Stomach (tissue), 9 donors: ENCODE data around the gene ZDHHC11. TPM values are rescaled to one million over a fixed set of nuclear protein-coding genes. Genes with fewer than 3 reads are reported as not detected.

Experiments used
- DNase-seq, 2 donors: peaks; one replicate each; pipeline versions ENCODE4 v3.0.0 to v3.0.0-alpha.2; 2013 to 2019
- H3K27ac ChIP-seq, 5 donors: fragments of 200-600 bp in 4 of 5; sonication (generic) in 4 of 5; one replicate each; pipeline ENCODE4 v1.5.1; 2013 to 2019; ENCODE audit warnings: mild to moderate bottlenecking in 1 of 5, moderate library complexity in 1 of 5
- H3K27me3 ChIP-seq, 3 donors: fragments of 200-600 bp; sonication (generic); one replicate each; pipeline ENCODE4 v1.5.1; 2017 to 2019; ENCODE audit warnings: mixed run types in 1 of 3
- H3K36me3 ChIP-seq, 4 donors: fragments of 200-600 bp; sonication (generic); 1 replicate in 3 of 4; 2 replicates in 1 of 4; pipeline ENCODE4 v1.5.1; 2016 to 2019
- H3K4me1 ChIP-seq, 4 donors: fragments of 200-600 bp; sonication (generic); one replicate each; pipeline ENCODE4 v1.5.1; 2016 to 2019
- H3K4me3 ChIP-seq, 4 donors: fragments of 200-600 bp; sonication (generic) in 3 of 4; one replicate each; pipeline ENCODE4 v1.5.1; 2016 to 2019; ENCODE audit warnings: mild to moderate bottlenecking in 1 of 4
- H3K9me3 ChIP-seq, 4 donors: fragments of 200-600 bp; sonication (generic); one replicate each; pipeline ENCODE4 v1.5.1; 2016 to 2019
- CTCF ChIP-seq, 7 experiments: fragments of 450-650 bp in 4 of 7; fragments of 200-600 bp in 3 of 7; sonication (generic) in 3 of 7; IDR thresholded peaks; one replicate each; pipeline ENCODE4 v1.5.1; 2016 to 2019; ENCODE audit warnings: antibody characterized with exemption in 7 of 7, control low read depth in 2 of 7, mild to moderate bottlenecking in 1 of 7
- EP300 ChIP-seq: sonication (generic); formaldehyde crosslinking; IDR thresholded peaks from one replicate; pipeline ENCODE4 v1.6.1; 2017; ENCODE audit warnings: antibody characterized with exemption
- POLR2A ChIP-seq, 4 donors: fragments of 450-650 bp; IDR thresholded peaks; one replicate each; pipeline ENCODE4 v1.6.1; 2016; ENCODE audit warnings: antibody characterized with exemption in 4 of 4, control low read depth in 2 of 4, mild to moderate bottlenecking in 1 of 4, moderate library complexity in 1 of 4
- POLR2AphosphoS5 ChIP-seq, 3 donors: sonication (generic); formaldehyde crosslinking; IDR thresholded peaks; one replicate each; pipeline ENCODE4 v1.6.1; 2016; ENCODE audit warnings: antibody characterized with exemption in 3 of 3
- WGBS, 5 donors: extraction: QIAGEN DNeasy Blood & Tissue Kit in 3 of 5; methylation state at CpG; one replicate each; pipeline versions ENCODE4 v1.1.5 to v1.1.7; 2013 to 2018; 5-methylcytosine and 5-hydroxymethylcytosine counted together
- intact Hi-C: fragments of 100-400 bp; cut with DNase I; formaldehyde crosslinking; loops from one replicate; pipeline ENCODE4 v1.15.1; 2023; ENCODE audit warnings: low total_unique reads
- polyA plus RNA-seq, 3 donors: library from polyadenylated mRNA; stranded (reverse); fragments of 200-250 nt; gene quantifications; one replicate each; pipeline ENCODE4 v1.2.3, GENCODE V29; 2013
- total RNA-seq, 5 donors: library from RNA; depleted of rRNA; stranded (reverse); fragments of >200 nt; gene quantifications; one replicate each; pipeline versions ENCODE4 v1.1.0 to v1.2.3, GENCODE V29; 2014 to 2016
- donor health status: healthy with polysubstance abuse.
- donor health status: Bipolar disorder and iron deficiency.
- donor health status: healthy.

The ZDHHC11 gene
- total and polyA plus RNA-seq, 8 donors: 1.6 to 35.2 (median 8.3) TPM

DNA sequence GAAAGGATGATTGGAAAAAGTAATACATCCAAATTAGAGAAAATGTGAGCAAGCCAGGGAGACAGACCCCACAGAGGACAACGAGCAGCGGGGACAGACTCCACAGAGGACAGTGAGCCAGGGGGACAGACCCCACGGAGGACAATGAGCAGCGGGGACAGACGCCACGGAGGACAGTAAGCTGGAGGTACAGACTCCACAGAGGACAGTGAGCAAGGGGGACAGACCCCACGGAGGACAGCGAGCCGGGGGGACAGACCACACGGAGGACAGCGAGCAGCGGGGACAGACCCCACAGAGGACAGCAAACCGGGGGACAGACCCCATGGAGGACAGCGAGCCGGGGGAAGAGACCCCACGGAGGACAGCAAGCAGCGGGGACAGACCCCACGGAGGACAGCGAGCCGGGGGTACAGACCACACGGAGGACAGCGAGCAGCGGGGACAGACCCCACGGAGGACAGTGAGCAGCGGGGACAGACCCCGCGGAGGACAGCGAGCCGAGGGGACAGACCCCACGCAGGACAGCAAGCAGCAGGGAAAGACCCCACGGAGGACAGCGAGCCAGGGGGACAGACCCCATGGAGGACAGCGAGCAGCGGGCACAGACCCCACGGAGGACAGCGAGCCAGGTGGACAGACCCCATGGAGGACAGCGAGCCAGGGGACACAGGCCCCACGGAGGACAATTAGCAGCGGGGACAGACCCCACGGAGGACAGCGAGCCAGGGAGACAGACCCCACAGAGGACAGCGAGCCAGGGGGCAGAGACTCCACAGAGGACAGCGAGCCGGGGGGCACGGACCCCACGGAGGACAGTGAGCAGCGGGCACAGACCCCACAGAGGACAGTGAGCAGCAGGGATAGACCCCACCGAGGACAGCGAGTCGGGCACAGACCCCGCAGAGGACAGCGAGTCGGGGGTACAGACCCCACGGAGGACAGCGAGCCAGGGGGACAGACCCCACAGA lies 1.9 kb upstream of the ZDHHC11 start:
- Histone ChIP-seq H3K9me3 (no peaks in the 10 kb centered on the region), H3K36me3 (no peaks in the 10 kb centered on the region), H3K27ac (no peak overlapping the region), H3K4me1 (peaks cover 8 to 19% (median 17%) of the 10 kb centered on the region in 4 donors), H3K4me3 (no peak overlapping the region), H3K27me3 (peaks cover 3 to 69% (median 27%) of the 10 kb centered on the region in 3 donors)
- intact Hi-C loops: no loop called here
- TF ChIP-seq CTCF (IDR thresholded peaks at IDR 0.05) (no peak), POLR2AphosphoS5 (IDR thresholded peaks at IDR 0.05) (no peak), POLR2A (IDR thresholded peaks at IDR 0.05) (no peak), EP300 (no peak)
- DNase-seq: no peak
- WGBS, 5 donors: 90 to 93% (median 91%) methylated on average over 55 of the region's 55 CpGs

DNA sequence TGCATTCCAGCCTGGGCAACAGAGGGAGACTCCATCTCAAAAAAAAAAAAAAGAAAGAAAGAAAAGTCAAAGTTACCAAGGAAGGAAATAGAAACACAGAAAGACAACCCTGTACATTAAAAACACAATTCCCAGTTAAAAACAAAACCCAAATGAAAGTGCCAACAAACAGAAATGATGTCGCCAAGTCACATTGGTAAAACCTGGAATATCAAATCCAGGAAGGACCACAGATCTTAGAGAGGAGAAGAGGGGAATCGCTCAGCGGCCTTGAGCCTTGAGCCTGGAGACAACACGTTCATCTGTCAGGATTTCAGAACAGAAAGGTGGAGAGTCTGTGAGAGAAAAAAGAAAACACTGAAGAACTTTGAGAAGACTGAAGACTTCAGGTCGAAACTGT lies 1.2 kb upstream of the ZDHHC11 start:
- Histone ChIP-seq H3K9me3 (no peaks in the 10 kb centered on the region), H3K4me1 (peaks cover 8 to 19% (median 17%) of the 10 kb centered on the region in 4 donors), H3K27ac (no peak overlapping the region), H3K27me3 (peaks cover 3 to 69% (median 27%) of the 10 kb centered on the region in 3 donors), H3K36me3 (no peaks in the 10 kb centered on the region), H3K4me3 (no peak overlapping the region)
- no peak for DNase-seq
- WGBS, 5 donors: 48 to 58% (median 54%) methylated on average over 5 of the region's 5 CpGs
- intact Hi-C loops: no loop called here
- no peak for TF ChIP-seq CTCF (IDR thresholded peaks at IDR 0.05)
- TF ChIP-seq POLR2A (IDR thresholded peaks at IDR 0.05): no peak
- TF ChIP-seq POLR2AphosphoS5 (IDR thresholded peaks at IDR 0.05): no peak
- TF ChIP-seq EP300: no peak

GRCh38 chr5:851553-851952 lies 767 bp upstream of the ZDHHC11 start:
- no peaks in the 10 kb centered on the region for H3K9me3 ChIP-seq
- peaks cover 3 to 69% (median 27%) of the 10 kb centered on the region in 3 donors for H3K27me3 ChIP-seq
- peaks cover 0 to 4% (median 0%) of the 10 kb centered on the region in 4 donors for H3K36me3 ChIP-seq
- TF ChIP-seq CTCF (IDR thresholded peaks at IDR 0.05): no peak
- no peak for TF ChIP-seq POLR2AphosphoS5 (IDR thresholded peaks at IDR 0.05)
- TF ChIP-seq EP300: no peak
- TF ChIP-seq POLR2A (IDR thresholded peaks at IDR 0.05): no peak
- intact Hi-C loops: no loop called here
- peaks cover 8 to 19% (median 17%) of the 10 kb centered on the region in 4 donors for H3K4me1 ChIP-seq
- no peak overlapping the region for H3K27ac ChIP-seq
- no peak overlapping the region for H3K4me3 ChIP-seq
- DNase-seq: no peak
- WGBS, 5 donors: 68 to 77% (median 72%) methylated on average over 16 of the region's 16 CpGs

DNA sequence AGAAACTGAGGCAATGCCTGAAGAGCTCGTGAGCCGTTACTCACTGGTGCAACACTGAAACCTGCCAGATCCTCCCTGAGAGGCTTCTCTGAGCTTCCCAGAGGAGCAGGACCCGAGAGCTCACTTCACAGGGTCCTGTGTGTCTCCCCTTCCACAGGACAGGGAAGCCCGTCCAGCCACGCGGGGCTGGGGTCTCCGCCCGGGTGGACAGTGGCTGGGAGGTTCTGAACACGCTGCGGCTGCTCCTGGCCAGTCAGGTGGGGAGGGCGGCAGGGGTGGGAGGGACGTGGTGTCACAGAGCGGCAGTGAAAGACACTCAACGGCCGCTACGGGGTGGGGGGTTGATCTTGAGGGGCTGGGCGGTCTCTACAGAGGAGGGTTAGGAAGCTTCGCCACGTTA lies 290 bp upstream of the ZDHHC11 start:
- Histone ChIP-seq H3K9me3 (no peaks in the 10 kb centered on the region), H3K4me3 (peak overlapping the region in 1 of 4 donors; percentile 38), H3K27me3 (peaks cover 3 to 69% (median 27%) of the 10 kb centered on the region in 3 donors), H3K4me1 (peaks cover 8 to 19% (median 17%) of the 10 kb centered on the region in 4 donors), H3K27ac (no peak overlapping the region), H3K36me3 (peaks cover 0 to 6% (median 0%) of the 10 kb centered on the region in 4 donors)
- no peak for DNase-seq
- no peak for TF ChIP-seq CTCF (IDR thresholded peaks at IDR 0.05)
- no peak for TF ChIP-seq POLR2AphosphoS5 (IDR thresholded peaks at IDR 0.05)
- TF ChIP-seq POLR2A (IDR thresholded peaks at IDR 0.05): no peak
- no peak for TF ChIP-seq EP300
- 37 to 53% (median 45%) methylated on average over 17 to 19 of the region's 19 CpGs for WGBS, 5 donors
- intact Hi-C loops: no loop called here
